Uterus (tissue), 2 donors: Measurements from ENCODE around the gene EWSR1.
"Not testable (repeated sequence)": the region's sequence is repeated elsewhere in the genome, so short reads cannot be mapped to it uniquely, and the experiment has no call there.

ENCODE experiments used
- POLR2A ChIP-seq, 2 donors: fragments of 450-650 bp; IDR thresholded peaks; one replicate each; pipeline ENCODE4 v1.6.1; 2016; ENCODE audit warnings: antibody characterized with exemption in 2 of 2, mild to moderate bottlenecking in 1 of 2, moderate library complexity in 1 of 2
- TF ChIP-seq, protein P1 (sequence below), 4 experiments: fragments of 200-600 bp in 2 of 4; fragments of 450-650 bp in 2 of 4; sonication (generic) in 2 of 4; IDR thresholded peaks; one replicate each; pipeline ENCODE4 v1.5.1; 2016 to 2019; ENCODE audit warnings: antibody characterized with exemption in 4 of 4, mild to moderate bottlenecking in 2 of 4, moderate library complexity in 1 of 4

DNA sequence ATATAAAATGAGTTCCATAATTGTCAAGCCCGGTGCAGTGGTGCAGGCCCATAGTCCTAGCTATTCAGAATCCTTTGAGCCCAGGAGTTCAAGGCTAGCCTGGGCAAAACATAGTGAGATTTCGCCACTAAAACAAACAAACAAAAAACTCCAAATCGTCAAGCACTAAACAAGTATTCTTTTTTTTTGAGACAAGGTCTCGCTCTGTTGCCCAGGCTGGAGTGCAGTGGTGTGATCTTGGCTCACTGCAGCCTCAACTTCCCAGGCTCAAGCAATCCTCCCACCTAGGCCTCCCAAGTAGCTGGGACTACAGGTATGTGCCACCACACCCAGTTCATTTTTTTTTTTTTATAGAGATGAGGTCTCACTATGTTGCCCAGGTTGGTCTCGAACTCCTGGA is 76.8 kb downstream of the EWSR1 start:
- TF ChIP-seq POLR2A (IDR thresholded peaks at IDR 0.05): not testable (repeated sequence)
- TF ChIP-seq, protein P1, sequence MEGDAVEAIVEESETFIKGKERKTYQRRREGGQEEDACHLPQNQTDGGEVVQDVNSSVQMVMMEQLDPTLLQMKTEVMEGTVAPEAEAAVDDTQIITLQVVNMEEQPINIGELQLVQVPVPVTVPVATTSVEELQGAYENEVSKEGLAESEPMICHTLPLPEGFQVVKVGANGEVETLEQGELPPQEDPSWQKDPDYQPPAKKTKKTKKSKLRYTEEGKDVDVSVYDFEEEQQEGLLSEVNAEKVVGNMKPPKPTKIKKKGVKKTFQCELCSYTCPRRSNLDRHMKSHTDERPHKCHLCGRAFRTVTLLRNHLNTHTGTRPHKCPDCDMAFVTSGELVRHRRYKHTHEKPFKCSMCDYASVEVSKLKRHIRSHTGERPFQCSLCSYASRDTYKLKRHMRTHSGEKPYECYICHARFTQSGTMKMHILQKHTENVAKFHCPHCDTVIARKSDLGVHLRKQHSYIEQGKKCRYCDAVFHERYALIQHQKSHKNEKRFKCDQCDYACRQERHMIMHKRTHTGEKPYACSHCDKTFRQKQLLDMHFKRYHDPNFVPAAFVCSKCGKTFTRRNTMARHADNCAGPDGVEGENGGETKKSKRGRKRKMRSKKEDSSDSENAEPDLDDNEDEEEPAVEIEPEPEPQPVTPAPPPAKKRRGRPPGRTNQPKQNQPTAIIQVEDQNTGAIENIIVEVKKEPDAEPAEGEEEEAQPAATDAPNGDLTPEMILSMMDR (IDR thresholded peaks at IDR 0.05): not testable (repeated sequence)
